H9 (cell line): ENCODE measurements around the gene EXOSC1. TPM values are rescaled to one million over a fixed set of nuclear protein-coding genes. Genes with fewer than 3 reads are reported as not detected.

Source experiments
- DNase-seq: peaks from one replicate; pipeline ENCODE4 v3.0.0-alpha.2; 2017
- H2AFZ ChIP-seq: one replicate; pipeline ENCODE4 v1.6.1; 2013; ENCODE audit warnings: mild to moderate bottlenecking, low read length, control low read depth, moderate library complexity
- H2AK5ac ChIP-seq: 2 replicates; pipeline ENCODE4 v1.6.1; 2013; ENCODE audit warnings: low read length, control low read depth, mixed read lengths; ENCODE audit not compliant: insufficient read length
- H2BK120ac ChIP-seq: one replicate; pipeline ENCODE4 v1.6.1; 2013; ENCODE audit warnings: low read depth, mild to moderate bottlenecking, low read length, control low read depth, inconsistent platforms; ENCODE audit not compliant: poor library complexity, severe bottlenecking
- H2BK12ac ChIP-seq: 2 replicates; pipeline ENCODE4 v1.6.1; 2013; ENCODE audit warnings: low read length, control low read depth, mixed read lengths, low read depth; ENCODE audit not compliant: insufficient read length
- H2BK15ac ChIP-seq: 2 replicates; pipeline ENCODE4 v1.6.1; 2013; ENCODE audit warnings: low read depth, low read length, control low read depth
- H2BK20ac ChIP-seq: one replicate; pipeline ENCODE4 v1.6.1; 2013; ENCODE audit warnings: low read depth, mild to moderate bottlenecking, low read length, control low read depth, inconsistent platforms; ENCODE audit not compliant: poor library complexity, severe bottlenecking
- H2BK5ac ChIP-seq: 2 replicates; pipeline ENCODE4 v1.6.1; 2013; ENCODE audit warnings: low read length, control low read depth, mixed read lengths; ENCODE audit not compliant: insufficient read length
- H3K14ac ChIP-seq: 2 replicates; pipeline ENCODE4 v1.6.1; 2013; ENCODE audit warnings: low read length, control low read depth; ENCODE audit not compliant: insufficient read depth
- H3K18ac ChIP-seq: 2 replicates; pipeline ENCODE4 v1.6.1; 2013; ENCODE audit warnings: low read depth, mild to moderate bottlenecking, mixed read lengths, low read length, control low read depth; ENCODE audit not compliant: insufficient read length
- H3K23ac ChIP-seq: 2 replicates; pipeline ENCODE4 v1.6.1; 2013; ENCODE audit warnings: low read length, control low read depth, mixed read lengths, low read depth; ENCODE audit not compliant: insufficient read length
- H3K23me2 ChIP-seq: 2 replicates; pipeline ENCODE4 v1.6.1; 2013; ENCODE audit warnings: low read depth, mild to moderate bottlenecking, mixed read lengths, low read length, control low read depth; ENCODE audit not compliant: insufficient read length, poor library complexity, severe bottlenecking
- H3K27ac ChIP-seq: 2 replicates; pipeline ENCODE4 v1.5.1; 2013; ENCODE audit warnings: low read length, control low read depth, mixed read lengths, low read depth; ENCODE audit not compliant: insufficient read length
- H3K27me3 ChIP-seq: 2 replicates; pipeline ENCODE4 v1.6.1; 2013; ENCODE audit warnings: low read length, control low read depth, inconsistent platforms; ENCODE audit not compliant: insufficient read depth
- H3K4ac ChIP-seq: 2 replicates; pipeline ENCODE4 v1.6.1; 2013; ENCODE audit warnings: low read depth, mild to moderate bottlenecking, control low read depth, inconsistent platforms, low read length, moderate library complexity
- H3K4me1 ChIP-seq: 2 replicates; pipeline ENCODE4 v1.6.1; 2013; ENCODE audit warnings: low read length, control low read depth, inconsistent platforms; ENCODE audit not compliant: insufficient read depth
- H3K4me2 ChIP-seq: 2 replicates; pipeline ENCODE4 v1.6.1; 2013; ENCODE audit warnings: low read length, control low read depth, mixed read lengths; ENCODE audit not compliant: insufficient read length, insufficient read depth
- H3K56ac ChIP-seq: 2 replicates; pipeline ENCODE4 v1.6.1; 2013; ENCODE audit warnings: low read depth, mild to moderate bottlenecking, mixed read lengths, low read length, control low read depth; ENCODE audit not compliant: insufficient read length
- H3K79me1 ChIP-seq: 2 replicates; pipeline ENCODE4 v1.6.1; 2013; ENCODE audit warnings: low read depth, mild to moderate bottlenecking, moderate library complexity, low read length, control low read depth, inconsistent platforms; ENCODE audit not compliant: insufficient read depth, poor library complexity, severe bottlenecking
- H3K79me2 ChIP-seq: 2 replicates; pipeline ENCODE4 v1.6.1; 2013; ENCODE audit warnings: low read length, control low read depth, inconsistent platforms; ENCODE audit not compliant: insufficient read depth
- H3K9ac ChIP-seq: 2 replicates; pipeline ENCODE4 v1.6.1; 2013; ENCODE audit warnings: low read length, control low read depth, mixed read lengths; ENCODE audit not compliant: insufficient read length; ENCODE audit errors: extremely low read depth
- H3K9me3 ChIP-seq: one replicate; pipeline ENCODE4 v1.6.1; 2013; ENCODE audit warnings: low read depth, low read length, inconsistent platforms; ENCODE audit not compliant: control insufficient read depth
- H3T11ph ChIP-seq: one replicate; pipeline ENCODE4 v1.6.1; 2013; ENCODE audit warnings: mild to moderate bottlenecking, low read length, control low read depth, inconsistent platforms
- H4K20me1 ChIP-seq: one replicate; pipeline ENCODE4 v1.6.1; 2013; ENCODE audit not compliant: control insufficient read depth, insufficient read length, insufficient read depth
- H4K5ac ChIP-seq: 2 replicates; pipeline ENCODE4 v1.6.1; 2013; ENCODE audit warnings: low read depth, mild to moderate bottlenecking, mixed read lengths, low read length, control low read depth; ENCODE audit not compliant: insufficient read length
- H4K8ac ChIP-seq: replicated peaks from 2 replicates; pipeline ENCODE4 v1.6.1; 2013; ENCODE audit warnings: low read length, control low read depth, mixed read lengths, low read depth; ENCODE audit not compliant: insufficient read length
- H4K91ac ChIP-seq: 2 replicates; pipeline ENCODE4 v1.6.1; 2013; ENCODE audit warnings: low read depth, mild to moderate bottlenecking, moderate library complexity, mixed read lengths, low read length, control low read depth; ENCODE audit not compliant: insufficient read length
- H3K27ac Mint-ChIP-seq, 3 experiments: 2 replicates in 2 of 3; 3 replicates in 1 of 3; pipeline ENCODE4 v1.8.0; 2020 to 2021; ENCODE audit warnings: mixed read lengths in 3 of 3, mild to moderate bottlenecking in 1 of 3, moderate library complexity in 1 of 3
- H3K27me3 Mint-ChIP-seq: 2 replicates; pipeline ENCODE4 v1.8.0; 2021; ENCODE audit warnings: low read depth, mild to moderate bottlenecking, moderate library complexity, mixed read lengths
- H3K36me3 Mint-ChIP-seq, 3 experiments: 2 replicates in 2 of 3; 3 replicates in 1 of 3; pipeline ENCODE4 v1.8.0; 2020 to 2021; ENCODE audit warnings: low read depth in 3 of 3, mixed read lengths in 3 of 3; ENCODE audit not compliant: insufficient read depth in 1 of 3
- H3K4me1 Mint-ChIP-seq, 2 experiments: 2 replicates each; pipeline ENCODE4 v1.8.0; 2020; ENCODE audit warnings: mixed read lengths in 2 of 2
- H3K4me3 Mint-ChIP-seq, 2 experiments: 2 replicates in 1 of 2; 3 replicates in 1 of 2; pipeline ENCODE4 v1.8.0; 2020 to 2021; ENCODE audit warnings: mild to moderate bottlenecking in 2 of 2, mixed read lengths in 2 of 2, moderate library complexity in 1 of 2
- H3K9me3 Mint-ChIP-seq, 2 experiments: 2 replicates in 1 of 2; 3 replicates in 1 of 2; pipeline ENCODE4 v1.8.0; 2020; ENCODE audit warnings: mild to moderate bottlenecking in 2 of 2, mixed read lengths in 2 of 2, moderate library complexity in 1 of 2
- WGBS: extraction: QIAGEN DNeasy Blood & Tissue Kit; methylation state at CpG from one replicate; pipeline ENCODE4 v1.1.7; 2013; ENCODE audit warnings: missing lambda C conversion rate, low lambda C conversion rate, mixed read lengths; ENCODE audit not compliant: insufficient read length; ENCODE audit errors: extremely low coverage; 5-methylcytosine and 5-hydroxymethylcytosine counted together
- total RNA-seq: library from RNA; stranded (reverse); gene quantifications from 2 replicates; pipeline ENCODE4 v1.2.1, GENCODE V29; 2021
- TF ChIP-seq, protein P1 (sequence below): fragments of 200-600 bp; sonication (generic); conservative IDR thresholded peaks from 3 replicates; pipeline ENCODE4 v1.8.0; 2021; ENCODE audit warnings: antibody characterized with exemption, mild to moderate bottlenecking

The EXOSC1 gene
- total RNA-seq, 1 experiment from 2014 or later, result 66.4 TPM

DNA sequence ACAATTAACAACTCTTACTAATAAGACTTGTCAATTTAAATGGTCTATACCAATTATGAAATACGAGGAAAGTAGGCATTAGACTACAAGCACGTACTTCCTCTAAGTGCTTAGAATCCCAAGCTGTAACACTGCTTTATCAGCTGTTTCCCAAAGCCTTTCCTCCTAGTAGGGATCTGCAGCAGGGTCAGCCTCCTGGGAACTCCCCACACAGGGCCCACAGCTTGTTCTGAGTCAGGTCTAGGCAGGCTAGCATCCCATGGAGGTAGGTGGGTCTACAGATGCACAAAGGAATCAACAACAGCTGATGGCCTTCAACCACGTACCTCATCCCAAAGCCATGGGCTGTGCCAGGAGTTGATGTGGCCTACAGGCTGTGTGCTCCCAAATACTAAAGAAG lies 37.7 kb upstream of the EXOSC1 start:
- peaks cover 20 to 21% of the 10 kb centered on the region in 2 experiments for H3K4me1 Mint-ChIP-seq
- Histone ChIP-seq H4K5ac (no peak overlapping the region), H2BK5ac (no peak overlapping the region), H3K4me1 (peaks cover 4% of the 10 kb centered on the region; the same call in 1 of the 2 replicates), H3K18ac (no peak overlapping the region), H3K56ac (no peak overlapping the region), H3K27me3 (no peaks in the 10 kb centered on the region), H3K27ac (no peak overlapping the region), H2BK12ac (no peak overlapping the region), H3K79me2 (peaks cover 2% of the 10 kb centered on the region; the same call in 1 of the 2 replicates), H3K9ac (no peak overlapping the region), H3K23me2 (no peaks in the 10 kb centered on the region), H3K9me3 (no peaks in the 10 kb centered on the region), H3K79me1 (peaks cover 12% of the 10 kb centered on the region), H3K14ac (no peak overlapping the region), H4K91ac (no peak overlapping the region), H3K4me2 (no peak overlapping the region), H2BK20ac (no peak overlapping the region), H4K20me1 (no peaks in the 10 kb centered on the region), H2BK15ac (no peak overlapping the region), H2BK120ac (no peak overlapping the region), H2AK5ac (no peak overlapping the region), H4K8ac (no peak overlapping the region), H3K4ac (no peak overlapping the region), H2AFZ (no peak overlapping the region), H3K23ac (no peak overlapping the region), H3T11ph (no peak overlapping the region)
- peaks cover 0 to 33% (median 29%) of the 10 kb centered on the region in 3 experiments; a peak in 6 of 7 replicates for H3K36me3 Mint-ChIP-seq
- H3K27ac Mint-ChIP-seq, result no peak overlapping the region; a peak in 1 of 7 replicates
- DNase-seq, result no peak
- no peaks in the 10 kb centered on the region for H3K27me3 Mint-ChIP-seq
- H3K9me3 Mint-ChIP-seq, result no peaks in the 10 kb centered on the region
- TF ChIP-seq, protein P1, sequence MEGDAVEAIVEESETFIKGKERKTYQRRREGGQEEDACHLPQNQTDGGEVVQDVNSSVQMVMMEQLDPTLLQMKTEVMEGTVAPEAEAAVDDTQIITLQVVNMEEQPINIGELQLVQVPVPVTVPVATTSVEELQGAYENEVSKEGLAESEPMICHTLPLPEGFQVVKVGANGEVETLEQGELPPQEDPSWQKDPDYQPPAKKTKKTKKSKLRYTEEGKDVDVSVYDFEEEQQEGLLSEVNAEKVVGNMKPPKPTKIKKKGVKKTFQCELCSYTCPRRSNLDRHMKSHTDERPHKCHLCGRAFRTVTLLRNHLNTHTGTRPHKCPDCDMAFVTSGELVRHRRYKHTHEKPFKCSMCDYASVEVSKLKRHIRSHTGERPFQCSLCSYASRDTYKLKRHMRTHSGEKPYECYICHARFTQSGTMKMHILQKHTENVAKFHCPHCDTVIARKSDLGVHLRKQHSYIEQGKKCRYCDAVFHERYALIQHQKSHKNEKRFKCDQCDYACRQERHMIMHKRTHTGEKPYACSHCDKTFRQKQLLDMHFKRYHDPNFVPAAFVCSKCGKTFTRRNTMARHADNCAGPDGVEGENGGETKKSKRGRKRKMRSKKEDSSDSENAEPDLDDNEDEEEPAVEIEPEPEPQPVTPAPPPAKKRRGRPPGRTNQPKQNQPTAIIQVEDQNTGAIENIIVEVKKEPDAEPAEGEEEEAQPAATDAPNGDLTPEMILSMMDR, result no peak
- WGBS, result no CpG with 5 or more reads among the region's 3 CpGs
- no peak overlapping the region for H3K4me3 Mint-ChIP-seq
